ENCODE data around the gene THYN1.

THYN1 gene

DNA sequence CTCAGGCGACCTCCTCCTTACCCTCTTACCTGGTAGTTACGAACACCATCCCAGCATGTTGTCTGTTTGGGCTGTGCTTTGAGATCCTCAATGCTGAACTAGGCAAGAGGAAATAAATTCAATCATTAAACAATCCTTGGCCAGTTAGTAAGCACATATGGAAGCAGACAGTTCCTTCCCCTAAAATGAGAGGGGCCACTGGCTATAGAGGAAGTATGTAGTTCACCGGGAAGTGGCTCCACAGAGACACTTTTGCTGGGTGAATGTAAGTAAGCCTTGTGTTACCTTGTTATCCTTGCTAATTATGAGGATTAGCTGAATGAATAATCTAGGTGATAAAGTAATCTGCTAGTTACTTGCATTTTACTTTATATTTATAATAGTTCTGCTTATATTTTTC, 2.9 kb downstream of the THYN1 start:
- Histone ChIP-seq H3K4me1 (ENCODE audit: control insufficient read depth, insufficient read depth, low read length, poor library complexity, severe bottlenecking) (peaks cover 13% of the 10 kb centered on the region), H3K36me3 (ENCODE audit: control insufficient read depth, insufficient read depth, low read length) (peaks cover 43% of the 10 kb centered on the region), H3K27ac (ENCODE audit: insufficient read depth, low read length, poor library complexity, severe bottlenecking) (no peak overlapping the region)

DNA sequence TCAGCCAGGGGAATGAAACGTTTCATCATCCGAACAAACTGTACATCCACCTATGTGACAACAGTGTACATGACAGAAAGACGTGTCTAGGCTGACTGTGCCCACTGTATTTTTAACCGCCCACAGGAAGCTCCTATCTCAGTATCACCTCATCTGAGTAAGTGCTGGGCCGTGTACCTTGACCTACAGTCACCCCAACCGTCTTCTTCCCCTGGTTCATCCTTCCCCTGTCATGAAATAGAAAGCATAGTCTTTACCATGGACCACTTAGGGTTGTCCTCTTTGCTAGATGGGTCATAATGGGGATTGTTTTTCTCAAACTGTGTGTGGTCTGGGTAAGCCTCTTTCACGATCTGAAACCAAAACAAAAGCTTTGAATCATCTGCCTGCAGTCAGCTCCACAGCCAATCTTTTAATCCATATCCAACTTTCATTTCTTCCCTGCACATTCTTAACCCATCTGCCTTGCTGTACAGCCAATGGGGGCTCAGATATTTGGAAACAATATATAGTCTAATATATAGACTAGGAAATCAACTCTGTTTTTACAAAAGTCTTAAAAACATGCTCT, 4.2 kb downstream of the THYN1 start:
- peaks cover 54% of the 10 kb centered on the region for H3K36me3 ChIP-seq (ENCODE audit: control insufficient read depth, insufficient read depth, low read length)
- H3K27me3 ChIP-seq (replicated peaks; ENCODE audit: control insufficient read depth, insufficient read depth, low read length, poor library complexity, severe bottlenecking): no peaks in the 10 kb centered on the region
- no peak overlapping the region for H3K27ac ChIP-seq (ENCODE audit: insufficient read depth, low read length, poor library complexity, severe bottlenecking)
- no peak for DNase-seq
- peaks cover 11% of the 10 kb centered on the region for H3K4me1 ChIP-seq (ENCODE audit: control insufficient read depth, insufficient read depth, low read length, poor library complexity, severe bottlenecking)
- H3K4me3 ChIP-seq (ENCODE audit: insufficient read depth, low read depth, low read length, poor library complexity, severe bottlenecking): no peak overlapping the region
- H3K9me3 ChIP-seq (ENCODE audit: control insufficient read depth, low read length): no peaks in the 10 kb centered on the region

More for the DNA sequence above, 2.9 kb downstream of the THYN1 start:
- H3K9me3 ChIP-seq (ENCODE audit: control insufficient read depth, low read length): no peaks in the 10 kb centered on the region
- H3K4me3 ChIP-seq (ENCODE audit: insufficient read depth, low read depth, low read length, poor library complexity, severe bottlenecking): no peak overlapping the region
- H3K27me3 ChIP-seq (replicated peaks; ENCODE audit: control insufficient read depth, insufficient read depth, low read length, poor library complexity, severe bottlenecking): no peaks in the 10 kb centered on the region
- no peak for DNase-seq

DNA sequence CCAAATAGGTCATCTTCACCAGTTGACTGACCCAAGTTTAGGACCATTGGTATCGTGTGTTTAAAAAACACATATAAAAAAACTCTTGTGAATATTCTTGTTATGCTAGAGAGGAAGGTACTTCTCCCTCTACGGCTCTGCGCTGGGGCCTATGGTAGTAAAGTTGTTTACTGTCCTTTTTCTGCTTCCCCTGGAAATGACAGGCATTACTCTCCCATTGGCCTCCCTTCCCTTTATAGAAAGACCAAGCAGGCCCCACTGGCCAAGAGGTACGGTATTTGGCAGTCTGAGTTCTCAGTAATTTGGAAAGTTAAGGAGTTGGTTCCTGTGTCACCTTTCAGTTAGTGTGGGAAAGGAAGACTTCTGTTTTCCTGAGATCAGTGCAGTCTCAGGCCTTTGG, 6.5 kb downstream of the THYN1 start:
- Histone ChIP-seq H3K36me3 (ENCODE audit: control insufficient read depth, insufficient read depth, low read length) (peaks cover 67% of the 10 kb centered on the region), H3K27ac (ENCODE audit: insufficient read depth, low read length, poor library complexity, severe bottlenecking) (no peak overlapping the region), H3K4me3 (ENCODE audit: insufficient read depth, low read depth, low read length, poor library complexity, severe bottlenecking) (no peak overlapping the region), H3K27me3 (replicated peaks; ENCODE audit: control insufficient read depth, insufficient read depth, low read length, poor library complexity, severe bottlenecking) (no peaks in the 10 kb centered on the region), H3K9me3 (ENCODE audit: control insufficient read depth, low read length) (no peaks in the 10 kb centered on the region), H3K4me1 (ENCODE audit: control insufficient read depth, insufficient read depth, low read length, poor library complexity, severe bottlenecking) (no peaks in the 10 kb centered on the region)
- DNase-seq: no peak

- DNase-seq: no peak
- Histone ChIP-seq H3K4me1 (ENCODE audit: control insufficient read depth, insufficient read depth, low read length, poor library complexity, severe bottlenecking) (no peaks in the 10 kb centered on the region), H3K36me3 (ENCODE audit: control insufficient read depth, insufficient read depth, low read length) (peaks cover 73% of the 10 kb centered on the region), H3K27ac (ENCODE audit: insufficient read depth, low read length, poor library complexity, severe bottlenecking) (no peak overlapping the region), H3K9me3 (ENCODE audit: control insufficient read depth, low read length) (no peaks in the 10 kb centered on the region), H3K27me3 (replicated peaks; ENCODE audit: control insufficient read depth, insufficient read depth, low read length, poor library complexity, severe bottlenecking) (no peaks in the 10 kb centered on the region), H3K4me3 (ENCODE audit: insufficient read depth, low read depth, low read length, poor library complexity, severe bottlenecking) (no peak overlapping the region)
These were observed 7.1 kb downstream of the THYN1 start for GRCh38 chr11:134246100-134246499.

GRCh38 chr11:134245434-134245833, 7.7 kb downstream of the THYN1 start:
- Histone ChIP-seq H3K36me3 (ENCODE audit: control insufficient read depth, insufficient read depth, low read length) (peaks cover 75% of the 10 kb centered on the region), H3K4me3 (ENCODE audit: insufficient read depth, low read depth, low read length, poor library complexity, severe bottlenecking) (no peak overlapping the region), H3K9me3 (ENCODE audit: control insufficient read depth, low read length) (no peaks in the 10 kb centered on the region), H3K27ac (ENCODE audit: insufficient read depth, low read length, poor library complexity, severe bottlenecking) (no peak overlapping the region), H3K27me3 (replicated peaks; ENCODE audit: control insufficient read depth, insufficient read depth, low read length, poor library complexity, severe bottlenecking) (no peaks in the 10 kb centered on the region), H3K4me1 (ENCODE audit: control insufficient read depth, insufficient read depth, low read length, poor library complexity, severe bottlenecking) (no peaks in the 10 kb centered on the region)
- DNase-seq: no peak

- Histone ChIP-seq H3K27me3 (replicated peaks; ENCODE audit: control insufficient read depth, insufficient read depth, low read length, poor library complexity, severe bottlenecking) (no peaks in the 10 kb centered on the region), H3K4me1 (ENCODE audit: control insufficient read depth, insufficient read depth, low read length, poor library complexity, severe bottlenecking) (no peaks in the 10 kb centered on the region), H3K4me3 (ENCODE audit: insufficient read depth, low read depth, low read length, poor library complexity, severe bottlenecking) (no peak overlapping the region), H3K9me3 (ENCODE audit: control insufficient read depth, low read length) (no peaks in the 10 kb centered on the region), H3K27ac (ENCODE audit: insufficient read depth, low read length, poor library complexity, severe bottlenecking) (no peak overlapping the region), H3K36me3 (ENCODE audit: control insufficient read depth, insufficient read depth, low read length) (peaks cover 72% of the 10 kb centered on the region)
- DNase-seq: no peak
These were observed 8.6 kb downstream of the THYN1 start for GRCh38 chr11:134244593-134244992.

- H3K27me3 ChIP-seq (replicated peaks; ENCODE audit: control insufficient read depth, insufficient read depth, low read length, poor library complexity, severe bottlenecking): no peaks in the 10 kb centered on the region
These were observed 9.2 kb downstream of the THYN1 start for GRCh38 chr11:134243913-134244312.

DNA sequence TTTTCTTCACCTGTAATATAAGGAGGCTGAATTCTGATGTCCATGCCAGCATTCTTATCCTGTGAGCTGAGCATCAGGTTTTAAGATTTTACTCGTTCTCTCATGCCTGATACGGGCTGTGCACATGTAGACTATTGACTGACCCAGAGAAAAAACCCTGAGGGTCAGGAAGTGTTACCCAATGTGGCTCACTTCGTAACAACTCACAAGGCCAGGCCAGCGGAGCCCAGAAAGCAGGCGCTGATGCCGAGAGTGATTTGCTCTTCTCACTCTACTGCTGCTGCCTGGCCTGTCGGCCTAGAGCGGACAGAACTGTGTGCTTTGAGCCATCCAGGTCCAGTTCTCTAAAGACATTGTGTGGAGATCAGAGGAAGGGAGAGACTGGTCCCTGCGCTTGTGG, 10.8 kb downstream of the THYN1 start:
- Histone ChIP-seq H3K4me3 (ENCODE audit: insufficient read depth, low read depth, low read length, poor library complexity, severe bottlenecking) (no peak overlapping the region), H3K27ac (ENCODE audit: insufficient read depth, low read length, poor library complexity, severe bottlenecking) (no peak overlapping the region), H3K36me3 (ENCODE audit: control insufficient read depth, insufficient read depth, low read length) (peaks cover 59% of the 10 kb centered on the region), H3K4me1 (ENCODE audit: control insufficient read depth, insufficient read depth, low read length, poor library complexity, severe bottlenecking) (no peaks in the 10 kb centered on the region), H3K27me3 (replicated peaks; ENCODE audit: control insufficient read depth, insufficient read depth, low read length, poor library complexity, severe bottlenecking) (no peaks in the 10 kb centered on the region), H3K9me3 (ENCODE audit: control insufficient read depth, low read length) (no peaks in the 10 kb centered on the region)
- DNase-seq: no peak

More at GRCh38 chr11:134243913-134244312, 9.2 kb downstream of the THYN1 start:
- H3K4me3 ChIP-seq (ENCODE audit: insufficient read depth, low read depth, low read length, poor library complexity, severe bottlenecking): no peak overlapping the region
- H3K4me1 ChIP-seq (ENCODE audit: control insufficient read depth, insufficient read depth, low read length, poor library complexity, severe bottlenecking): no peaks in the 10 kb centered on the region
- no peak overlapping the region for H3K27ac ChIP-seq (ENCODE audit: insufficient read depth, low read length, poor library complexity, severe bottlenecking)
- H3K9me3 ChIP-seq (ENCODE audit: control insufficient read depth, low read length): no peaks in the 10 kb centered on the region
- H3K36me3 ChIP-seq (ENCODE audit: control insufficient read depth, insufficient read depth, low read length): peaks cover 73% of the 10 kb centered on the region
- DNase-seq: no peak

- Histone ChIP-seq H3K36me3 (ENCODE audit: control insufficient read depth, insufficient read depth, low read length) (peaks cover 61% of the 10 kb centered on the region), H3K4me3 (ENCODE audit: insufficient read depth, low read depth, low read length, poor library complexity, severe bottlenecking) (no peak overlapping the region), H3K27me3 (replicated peaks; ENCODE audit: control insufficient read depth, insufficient read depth, low read length, poor library complexity, severe bottlenecking) (no peaks in the 10 kb centered on the region), H3K4me1 (ENCODE audit: control insufficient read depth, insufficient read depth, low read length, poor library complexity, severe bottlenecking) (no peaks in the 10 kb centered on the region), H3K27ac (ENCODE audit: insufficient read depth, low read length, poor library complexity, severe bottlenecking) (no peak overlapping the region), H3K9me3 (ENCODE audit: control insufficient read depth, low read length) (no peaks in the 10 kb centered on the region)
- no peak for DNase-seq
These were observed 12.6 kb downstream of the THYN1 start for GRCh38 chr11:134240592-134240991.

- Histone ChIP-seq H3K4me3 (ENCODE audit: insufficient read depth, low read depth, low read length, poor library complexity, severe bottlenecking) (no peak overlapping the region), H3K9me3 (ENCODE audit: control insufficient read depth, low read length) (no peaks in the 10 kb centered on the region), H3K27ac (ENCODE audit: insufficient read depth, low read length, poor library complexity, severe bottlenecking) (no peak overlapping the region), H3K27me3 (replicated peaks; ENCODE audit: control insufficient read depth, insufficient read depth, low read length, poor library complexity, severe bottlenecking) (no peaks in the 10 kb centered on the region), H3K36me3 (ENCODE audit: control insufficient read depth, insufficient read depth, low read length) (peaks cover 53% of the 10 kb centered on the region), H3K4me1 (ENCODE audit: control insufficient read depth, insufficient read depth, low read length, poor library complexity, severe bottlenecking) (no peaks in the 10 kb centered on the region)
- DNase-seq: no peak
These were observed 14.2 kb downstream of the THYN1 start for GRCh38 chr11:134238956-134239355.

Data from effector memory CD4-positive, alpha-beta T cell (primary cell).